Measurements from ENCODE around the gene TDRD7. TPM values are rescaled to one million over a fixed set of nuclear protein-coding genes. Genes with fewer than 3 reads are reported as not detected.
"Not testable (repeated sequence)": the region's sequence is repeated elsewhere in the genome, so short reads cannot be mapped to it uniquely, and the experiment has no call there.

TDRD7 gene
- total RNA-seq, 1 donor from 2014 or later = 4.6 TPM

DNA sequence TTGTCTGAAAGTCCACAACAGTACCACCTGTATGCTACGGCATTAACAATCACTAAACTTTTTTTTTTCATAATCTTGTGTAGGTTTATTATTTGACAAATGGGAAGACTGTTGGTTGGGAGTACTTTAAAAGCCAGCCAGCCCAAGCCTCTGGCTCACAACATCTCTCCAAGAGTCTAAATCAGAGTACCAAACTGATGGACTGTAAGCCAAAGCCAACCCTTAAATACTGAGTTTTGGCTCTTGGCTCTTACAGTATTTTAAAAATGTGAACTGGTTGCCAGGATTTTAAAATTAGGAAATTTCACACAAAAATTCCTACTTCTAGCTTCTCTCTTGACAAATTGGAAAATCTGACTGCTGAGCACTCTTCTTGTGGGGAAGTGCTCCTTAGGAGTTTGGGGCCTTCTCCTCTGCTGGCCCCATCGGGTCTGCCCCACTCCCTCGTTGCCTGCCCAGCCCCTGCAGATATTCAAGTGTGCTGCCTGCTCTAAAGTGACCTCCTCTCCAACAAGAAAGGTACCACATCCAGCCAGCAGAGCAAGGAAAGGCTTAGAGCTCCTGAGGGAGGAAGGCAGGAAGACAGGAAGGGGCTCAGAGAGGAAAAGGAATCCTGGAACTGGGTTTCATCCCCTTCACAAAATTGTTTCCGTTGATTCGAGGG lies 67.7 kb downstream of the TDRD7 start:
- no peak for DNase-seq

DNA sequence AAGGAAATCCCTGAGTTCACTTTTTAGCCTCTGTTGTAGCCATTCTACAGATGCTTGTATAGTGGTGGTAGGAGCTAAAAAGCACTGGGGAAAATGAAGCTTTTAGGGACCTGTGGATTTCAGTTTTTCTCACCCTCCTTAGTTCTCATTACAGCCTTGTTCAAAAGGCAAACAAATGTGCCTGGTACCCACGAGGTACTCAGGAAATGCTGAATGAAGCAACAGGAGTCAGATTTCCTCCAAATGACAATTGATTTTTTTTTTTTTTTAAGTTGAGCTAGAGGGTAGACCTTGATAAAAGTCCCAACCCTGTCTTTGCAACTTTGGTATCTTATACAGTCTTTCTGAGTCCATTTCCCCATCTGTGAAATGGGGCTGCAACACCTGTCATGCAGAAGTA lies 68.3 kb downstream of the TDRD7 start:
- DNase-seq = no peak

DNA sequence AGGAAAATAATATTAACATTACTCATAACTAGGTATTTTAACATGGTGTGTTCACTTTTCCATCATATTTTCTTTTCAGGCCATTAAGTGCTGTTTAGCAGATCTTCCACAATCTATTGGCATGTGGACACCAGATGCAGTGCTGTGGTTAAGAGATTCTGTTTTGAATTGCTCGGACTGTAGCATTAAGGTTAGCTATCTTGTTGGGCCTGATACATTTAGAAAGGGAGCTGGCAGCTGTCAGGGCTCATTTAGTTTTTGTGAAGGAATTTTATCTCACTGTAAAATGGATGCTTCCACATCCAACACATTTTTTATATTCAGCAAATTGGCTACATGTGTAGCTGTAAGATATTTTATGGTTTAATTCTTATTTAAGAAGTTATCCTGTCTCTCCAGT lies 68.9 kb downstream of the TDRD7 start:
- DNase-seq = no peak

DNA sequence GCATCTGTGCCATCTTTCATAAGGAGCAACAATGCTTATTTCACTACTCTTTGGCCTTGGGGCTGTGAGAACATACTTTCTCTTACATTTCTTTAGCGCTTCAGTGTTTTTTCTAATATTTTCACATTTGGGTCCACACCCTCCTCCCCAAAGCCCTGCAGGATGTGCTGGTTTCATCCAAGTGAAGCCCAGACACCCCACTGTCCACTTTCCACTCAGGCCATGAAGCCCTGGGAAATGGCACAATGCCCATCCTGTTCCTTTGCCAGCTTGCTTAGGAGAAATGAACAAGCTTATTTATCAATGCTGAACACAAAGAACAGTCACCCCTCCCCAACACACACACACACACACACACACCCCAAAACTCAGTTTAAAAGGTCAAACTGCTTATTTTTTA lies 72.2 kb downstream of the TDRD7 start:
- DNase-seq = peak; percentile 43

DNA sequence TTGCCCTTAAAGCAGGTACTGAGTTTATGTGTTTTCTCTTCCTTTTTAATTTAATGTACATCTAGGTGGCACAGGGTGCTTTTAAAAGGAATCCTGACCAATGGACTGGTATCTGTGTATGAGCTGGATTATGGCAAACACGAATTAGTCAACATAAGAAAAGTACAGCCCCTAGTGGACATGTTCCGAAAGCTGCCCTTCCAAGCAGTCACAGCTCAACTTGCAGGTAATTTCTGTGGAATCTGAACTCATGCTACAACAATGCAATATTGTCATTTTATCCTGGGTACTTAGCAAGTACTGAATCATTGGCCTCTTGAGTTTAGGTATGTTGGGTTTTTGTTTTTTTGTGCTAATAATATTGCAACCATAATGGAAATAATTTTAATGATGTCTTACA lies 75.2 kb downstream of the TDRD7 start:
- no peak for DNase-seq

DNA sequence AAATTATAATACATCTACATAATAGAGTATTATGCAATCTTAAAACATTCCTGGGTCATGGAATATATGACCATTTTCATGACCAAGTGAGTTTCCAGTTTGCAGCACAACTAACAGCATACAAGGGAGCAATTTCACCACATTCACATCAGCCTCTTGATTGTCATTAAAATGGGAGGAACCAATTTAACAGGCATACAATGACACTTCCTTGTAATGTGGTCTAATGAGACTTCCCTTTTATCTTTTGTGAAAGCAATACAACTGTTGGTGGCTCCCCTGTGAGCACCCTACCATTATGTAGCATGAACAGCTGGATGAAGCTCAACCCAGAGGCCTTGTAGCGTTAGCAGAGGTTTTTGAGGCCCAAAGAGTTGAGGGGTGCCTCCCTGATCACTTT lies 76.0 kb downstream of the TDRD7 start:
- no peak for DNase-seq

DNA sequence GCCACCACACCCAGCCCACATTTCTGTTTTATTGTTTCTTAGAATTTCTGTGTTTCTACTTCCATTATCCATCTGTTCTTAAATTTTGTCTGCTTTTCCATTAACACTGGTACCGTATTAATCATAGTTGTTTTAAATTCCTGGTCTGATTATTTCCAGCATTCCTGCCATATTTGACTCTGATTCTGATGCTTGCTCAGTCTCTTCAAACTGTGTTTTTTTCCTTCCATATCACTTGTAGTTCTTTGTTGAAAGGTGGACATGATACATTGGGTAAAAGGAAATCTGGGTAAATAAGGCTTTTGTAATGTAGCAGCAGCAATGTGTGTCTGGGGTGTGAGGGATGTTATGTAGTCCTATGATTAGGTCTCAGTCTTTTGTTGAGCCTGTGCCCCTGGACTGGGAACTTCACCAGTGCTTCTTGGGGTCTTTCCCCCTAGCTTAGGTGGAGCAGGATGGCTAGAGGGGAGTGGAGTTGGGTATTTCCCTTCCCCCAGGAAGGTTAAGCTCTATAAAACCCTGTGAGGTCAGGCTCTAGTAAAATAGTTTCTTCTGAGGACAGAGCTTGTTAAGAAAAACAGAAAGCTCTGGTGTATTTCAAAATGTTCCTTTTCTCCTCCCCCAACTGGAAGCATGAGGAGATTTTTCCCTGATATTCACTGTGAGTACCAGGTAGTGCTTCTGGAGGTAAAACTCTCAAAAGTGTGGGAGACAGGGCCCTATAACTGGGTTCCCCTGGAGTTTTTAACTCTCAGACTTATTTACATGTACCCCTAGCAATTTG lies 79.5 kb downstream of the TDRD7 start:
- no peak for DNase-seq

DNA sequence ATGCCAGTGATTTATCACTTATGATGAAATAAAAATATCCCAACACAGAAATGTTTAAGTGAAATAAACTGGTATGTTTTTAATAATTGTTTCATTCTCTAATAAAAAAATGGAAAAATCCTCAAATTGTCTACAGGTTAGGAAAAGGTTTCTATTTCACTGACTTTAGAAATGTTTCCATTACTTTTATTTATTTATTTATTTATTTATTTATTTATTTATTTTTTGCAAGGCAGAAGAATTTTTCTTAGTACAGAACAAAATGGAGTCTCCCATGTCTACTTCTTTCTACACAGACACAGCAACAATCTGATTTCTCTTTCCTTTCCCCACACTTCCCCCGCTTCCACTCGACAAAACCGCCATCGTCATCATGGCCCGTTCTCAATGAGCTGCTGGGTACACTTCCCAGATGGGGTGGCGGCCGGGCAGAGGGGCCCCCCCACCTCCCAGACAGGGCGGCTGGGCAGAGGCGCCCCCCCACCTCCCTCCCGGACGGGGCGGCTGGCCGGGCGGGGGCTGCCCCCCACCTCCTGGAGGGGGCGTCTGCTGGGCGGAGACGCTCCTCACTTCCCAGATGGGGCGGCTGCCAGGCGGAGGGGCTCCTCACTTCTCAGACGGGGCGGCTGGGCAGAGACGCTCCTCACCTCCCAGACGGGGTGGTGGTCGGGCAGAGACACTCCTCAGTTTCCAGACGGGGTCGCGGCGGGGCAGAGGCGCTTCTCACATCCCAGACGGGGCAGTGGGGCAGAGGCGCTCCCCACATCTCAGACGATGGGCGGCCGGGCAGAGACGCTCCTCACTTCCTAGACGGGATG lies 85.9 kb downstream of the TDRD7 start:
- DNase-seq = not testable (repeated sequence)

DNA sequence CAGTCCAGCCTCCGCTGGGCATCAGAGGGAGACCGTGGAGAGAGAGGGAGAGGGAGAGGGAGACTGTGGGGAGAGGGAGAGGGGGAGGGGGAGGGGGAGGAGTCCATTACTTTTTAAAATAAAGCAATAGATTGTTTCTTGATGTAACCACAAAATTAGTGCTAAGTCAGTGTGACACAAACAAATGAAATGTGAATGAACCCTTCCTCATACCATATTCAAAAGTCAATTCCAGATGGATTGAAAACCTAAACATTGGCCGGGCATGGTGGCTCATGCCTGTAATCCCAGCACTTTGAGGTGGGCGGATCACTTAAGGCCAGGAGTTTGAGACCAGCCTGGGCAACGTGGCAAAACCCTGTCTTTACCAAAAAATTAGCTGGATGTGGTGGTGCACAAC lies 87.0 kb downstream of the TDRD7 start:
- not testable (repeated sequence) for DNase-seq

DNA sequence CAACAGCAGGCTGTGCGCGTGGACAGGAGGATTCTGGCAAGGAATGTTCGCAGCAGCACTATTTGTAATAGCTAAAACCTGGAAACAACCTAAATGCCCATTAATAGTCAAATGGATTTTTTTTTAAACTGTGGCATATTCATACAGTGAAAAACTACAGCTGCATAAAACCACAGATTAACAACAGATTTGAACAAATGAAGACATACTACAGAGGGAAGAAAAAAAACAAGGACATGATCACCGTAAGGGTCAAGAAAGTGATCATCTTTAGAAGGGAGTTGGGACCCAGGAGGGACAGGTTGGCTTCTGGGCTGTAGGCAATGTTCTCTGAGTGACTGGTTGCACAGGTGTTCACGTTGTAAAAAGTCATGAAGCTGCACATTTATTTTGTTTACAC lies 88.4 kb downstream of the TDRD7 start:
- no peak for DNase-seq

DNA sequence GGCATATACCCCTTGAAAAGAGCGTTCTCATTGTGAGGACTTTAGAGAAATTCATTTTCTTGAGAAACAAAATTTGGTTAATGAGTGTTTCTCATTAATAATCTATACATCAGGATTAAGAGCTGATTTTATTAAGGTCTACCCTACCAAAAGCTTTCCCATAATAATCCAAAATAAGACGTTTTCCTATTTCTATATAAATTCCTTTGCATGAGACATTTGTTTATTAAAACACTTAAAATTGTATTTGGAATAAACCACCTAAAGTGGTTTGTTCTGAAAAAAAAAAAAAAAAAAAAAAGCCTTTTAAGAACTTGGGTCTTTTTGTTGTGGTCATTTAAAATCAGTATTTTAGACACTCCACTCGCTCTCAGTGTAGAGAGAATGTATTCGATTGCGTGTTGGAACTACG lies 88.9 kb downstream of the TDRD7 start:
- no peak for DNase-seq

DNA sequence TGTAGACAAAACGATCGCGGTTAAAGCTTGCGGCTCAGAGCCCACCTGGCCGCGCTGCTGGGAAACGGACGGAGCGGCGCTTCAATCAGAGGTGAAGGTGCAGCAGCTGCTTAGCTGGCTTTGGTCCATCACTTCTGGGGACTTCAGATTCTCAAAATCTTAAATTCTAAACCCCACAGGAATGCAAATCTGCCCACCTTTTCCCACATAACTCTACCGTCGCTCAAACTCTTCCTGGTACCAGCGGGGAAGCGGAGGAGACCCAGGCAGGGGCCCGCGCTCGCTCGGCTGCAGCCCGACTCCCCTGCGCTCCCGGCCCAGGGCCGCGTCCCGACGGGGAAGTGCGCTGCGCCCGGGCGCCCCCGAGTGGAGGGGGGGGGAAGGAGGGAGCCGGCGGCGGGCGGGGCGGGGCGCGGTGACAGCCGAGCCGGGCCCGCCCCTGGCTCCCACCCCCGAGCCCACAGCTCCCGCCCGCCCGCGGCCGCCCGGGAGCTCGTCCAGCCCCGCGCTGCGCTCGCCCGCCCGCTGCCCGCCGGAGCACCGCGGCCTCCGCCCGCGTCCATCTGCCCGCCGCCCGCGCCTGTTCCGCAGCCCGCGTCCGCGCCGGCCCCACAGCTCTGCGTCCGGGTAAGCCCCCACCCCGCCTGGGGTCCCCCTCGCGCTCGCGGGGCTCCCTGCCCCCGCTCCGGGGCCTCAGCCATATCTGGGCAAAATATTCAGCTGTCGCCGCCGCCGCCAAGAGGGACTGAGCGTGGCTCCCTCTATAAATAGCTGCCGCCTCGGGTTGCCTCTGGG lies 89.5 kb downstream of the TDRD7 start, which contains the start of gene TMOD1:
TMOD1 (plus strand) TSS at position 490 of the 795 bp plus-strand sequence. CDS start 22,523 bp downstream, outside the sequence.
- no peak for DNase-seq

DNA sequence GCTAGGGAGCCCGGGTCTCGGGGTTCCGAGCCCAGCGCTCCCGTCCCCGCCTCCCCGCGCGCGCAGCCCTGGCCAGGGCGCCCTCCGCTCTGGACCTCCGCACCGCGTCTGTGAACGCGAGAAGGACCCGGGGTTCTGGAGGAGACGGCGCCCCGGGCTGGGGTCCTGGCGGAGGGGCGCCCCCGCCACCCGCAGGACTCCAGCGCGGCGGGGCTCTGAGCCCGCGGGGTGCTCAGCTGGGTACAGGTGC lies 90.0 kb downstream of the TDRD7 start:
- no peak for DNase-seq

DNA sequence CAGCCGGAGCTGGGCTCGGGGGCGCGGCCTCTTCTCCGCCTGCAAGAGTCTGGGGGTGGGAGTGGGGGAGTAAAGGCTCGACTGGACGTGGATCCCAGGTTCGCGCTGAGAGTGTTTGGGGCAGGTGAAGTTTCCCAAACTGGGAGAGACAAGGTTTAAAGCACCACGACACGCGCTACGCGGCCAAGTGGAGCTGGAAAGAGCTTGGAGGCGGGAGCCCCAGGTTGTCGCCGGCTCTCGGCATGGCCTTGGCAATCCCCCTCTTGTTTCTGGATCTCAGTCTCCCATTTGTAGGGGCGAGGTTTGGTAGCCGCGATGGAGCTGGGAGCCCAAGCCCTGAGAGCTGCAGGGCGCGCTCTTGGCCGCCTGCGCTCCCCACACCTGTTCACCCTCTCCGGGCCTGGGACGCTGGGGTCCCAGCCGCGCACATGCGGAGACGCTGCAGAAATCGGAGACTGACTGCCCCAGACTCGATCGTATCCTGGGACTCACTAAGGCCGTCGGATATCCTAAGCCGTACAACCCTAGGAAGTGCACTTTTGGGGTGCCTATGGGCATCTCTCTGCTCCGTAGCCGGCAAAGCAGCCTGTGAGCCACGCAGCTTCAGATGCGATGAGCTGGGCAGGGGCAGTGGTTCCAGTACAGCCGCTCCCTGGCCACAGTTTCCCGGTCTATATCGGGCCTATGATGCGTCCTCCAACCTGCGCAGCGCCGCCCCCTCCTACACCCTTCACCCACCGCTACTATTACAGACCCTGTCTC lies 90.5 kb downstream of the TDRD7 start:
- DNase-seq = no peak

DNA sequence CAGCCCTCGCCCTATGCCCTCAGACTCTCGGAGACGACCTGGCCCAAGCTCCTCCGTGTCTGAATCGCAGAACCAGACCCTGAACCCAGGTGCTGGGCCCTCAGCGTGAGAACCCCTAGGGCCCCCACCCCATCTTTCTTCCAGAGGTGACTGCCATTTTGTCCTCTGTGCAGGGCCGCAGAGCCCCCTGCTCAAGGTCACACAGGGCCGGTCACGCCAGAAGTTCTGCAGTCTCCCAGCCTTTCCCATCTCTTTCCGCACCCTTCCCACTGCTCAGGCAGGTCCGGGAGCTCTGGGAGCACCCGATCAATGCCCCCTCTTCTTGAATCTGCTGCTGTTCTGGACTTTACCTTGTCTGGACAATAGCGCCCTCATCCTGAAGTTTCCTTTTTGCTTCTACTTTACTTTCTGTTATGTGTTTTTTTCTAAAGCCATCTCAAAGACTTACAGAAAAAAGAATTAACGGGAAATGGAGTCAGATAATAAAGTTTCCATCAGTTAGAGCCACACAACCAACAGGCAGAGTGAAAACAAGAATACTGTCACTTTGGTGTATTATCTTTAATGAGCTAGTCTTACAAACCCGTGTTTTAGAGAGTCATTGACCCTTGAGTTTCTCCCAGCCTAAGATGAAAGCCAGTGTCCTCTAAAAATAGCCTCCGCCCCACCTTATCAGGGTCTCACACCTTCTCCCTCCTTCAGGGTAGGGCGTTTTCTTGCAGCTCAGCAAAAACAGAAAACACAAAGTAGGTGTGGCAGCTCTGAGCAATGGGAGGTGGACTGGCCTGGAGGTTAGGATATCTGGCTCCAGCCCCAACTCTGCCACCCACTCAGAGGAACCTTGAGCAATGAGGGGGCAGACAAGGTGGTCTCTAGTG lies 91.3 kb downstream of the TDRD7 start:
- DNase-seq = no peak

DNA sequence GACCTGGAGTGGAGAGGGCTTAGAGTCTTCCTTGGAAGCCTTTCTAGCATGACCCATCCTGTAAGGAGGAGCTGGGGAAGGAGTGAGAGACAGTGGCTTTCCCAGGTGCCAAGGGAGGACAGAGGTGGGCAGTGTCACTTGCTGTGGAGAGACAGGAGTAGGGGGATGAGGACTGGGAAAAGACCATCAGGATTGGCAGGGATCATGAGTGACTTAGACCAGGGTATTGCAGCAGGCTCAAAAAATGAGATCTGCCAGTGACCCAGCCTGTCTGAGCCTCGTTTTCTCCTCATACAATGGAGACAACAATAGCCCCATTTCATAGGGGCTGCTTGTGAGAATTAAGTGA lies 91.9 kb downstream of the TDRD7 start:
- no peak for DNase-seq

DNA sequence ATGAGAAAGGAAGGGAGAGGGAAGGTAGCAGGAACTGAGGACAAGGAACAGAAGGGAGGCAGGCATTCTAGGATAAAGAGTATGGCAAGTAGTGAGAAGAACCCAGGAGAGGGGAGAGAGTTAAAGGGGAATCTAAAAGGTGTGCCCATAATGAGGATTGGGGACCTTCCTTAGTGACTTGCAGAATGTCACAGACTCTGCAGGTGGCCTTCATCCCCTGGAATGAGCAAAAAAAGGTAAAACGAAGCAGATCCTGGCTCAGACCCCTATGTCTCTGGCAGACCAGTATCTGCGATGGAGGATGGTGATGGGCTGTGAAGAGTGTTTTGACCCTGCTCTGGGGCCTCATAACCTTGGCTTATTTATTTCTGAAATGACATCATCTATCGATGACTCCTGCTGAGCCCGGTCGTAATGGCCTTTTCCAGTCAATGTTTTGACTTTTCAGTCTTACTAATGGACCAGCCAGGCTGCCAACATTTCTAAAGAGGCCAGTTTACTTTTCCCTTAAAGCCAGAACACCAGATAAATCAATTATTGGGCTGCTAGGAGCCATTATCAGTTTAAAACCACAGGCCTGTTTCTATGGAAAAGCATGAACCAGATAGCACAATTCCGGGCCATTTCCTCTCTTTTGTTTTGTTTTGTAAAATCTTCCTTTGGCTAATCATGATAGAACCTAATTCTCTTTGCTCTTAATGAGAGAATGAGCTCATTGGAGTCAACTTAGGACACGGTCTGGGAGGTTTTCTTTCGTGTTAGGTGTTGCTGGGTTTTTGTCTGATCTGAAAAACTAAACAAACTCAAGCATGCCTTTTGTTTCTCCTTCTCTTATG lies 92.7 kb downstream of the TDRD7 start:
- no peak for DNase-seq

DNA sequence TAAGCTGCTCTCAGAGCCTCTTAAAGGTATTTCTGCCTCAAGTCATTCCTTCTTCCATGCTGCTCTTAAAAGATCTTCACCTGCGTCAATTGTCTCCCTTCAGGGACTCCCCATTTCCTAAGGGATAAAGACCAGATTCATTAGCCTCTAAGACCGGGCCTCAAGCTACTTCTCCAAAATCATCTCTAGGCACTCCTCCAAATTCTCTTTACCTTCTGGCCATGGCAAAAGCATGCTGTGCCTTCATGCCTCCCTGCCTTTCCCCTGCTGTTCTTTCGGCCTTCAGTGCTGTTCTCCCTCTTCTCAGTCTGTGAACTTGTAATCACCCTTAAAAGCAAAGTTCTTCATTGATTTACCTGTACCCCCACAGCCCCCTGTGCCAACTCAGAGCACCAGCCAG lies 93.9 kb downstream of the TDRD7 start:
- DNase-seq = no peak

DNA sequence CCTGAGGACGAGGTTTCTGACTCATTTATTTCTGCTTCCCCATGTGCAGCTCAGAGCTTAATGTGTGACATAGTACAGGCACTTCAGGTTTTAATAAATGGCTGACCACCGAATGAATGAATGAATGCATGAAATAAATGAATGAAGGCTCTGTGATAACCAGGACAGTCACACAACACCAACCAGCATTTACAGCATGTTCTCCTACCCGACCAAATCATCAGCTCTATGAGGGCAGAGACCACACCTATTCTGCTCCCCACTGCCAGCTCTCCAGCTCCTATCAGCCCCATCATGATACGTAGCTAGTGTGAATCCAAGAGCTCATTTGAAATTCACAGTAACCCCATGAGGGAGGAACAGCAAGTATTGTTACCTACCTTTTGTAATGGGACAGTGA lies 94.4 kb downstream of the TDRD7 start:
- no peak for DNase-seq

DNA sequence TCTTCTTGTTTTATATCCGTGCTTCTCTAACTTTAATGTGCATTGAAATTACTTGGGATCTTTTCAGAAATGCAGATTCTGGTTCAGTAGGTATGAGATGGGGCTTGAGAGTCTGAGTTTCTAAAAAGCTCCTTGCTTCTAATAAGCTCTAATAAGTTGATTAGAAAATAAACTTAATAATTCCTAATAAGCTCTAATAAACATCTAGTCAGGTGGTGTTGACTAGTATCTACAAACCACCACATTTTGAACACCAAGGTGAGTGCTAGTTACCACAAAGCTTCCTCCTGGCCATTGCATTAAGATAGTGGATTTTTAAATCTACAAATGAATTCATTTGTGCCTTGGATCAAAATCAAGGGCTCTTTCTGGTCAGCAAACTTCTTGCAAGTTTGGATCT lies 94.9 kb downstream of the TDRD7 start:
- no peak for DNase-seq

Data from skin of body (tissue), 2 donors.